Measurements from ENCODE around the gene CLDN11. TPM values are rescaled to one million over a fixed set of nuclear protein-coding genes. Genes with fewer than 3 reads are reported as not detected.

The CLDN11 gene
- total and polyA plus RNA-seq, 2 of the 8 experiments (the other 6 are each of a cell fraction or from before 2014, with no cell fraction given) = 4.8 to 12.5 TPM

- TF ChIP-seq CHD7 (IDR thresholded peaks at IDR 0.05; ENCODE audit: insufficient replicate concordance, low read length) = no peak
- no peak for TF ChIP-seq CTBP2 (IDR thresholded peaks at IDR 0.05; ENCODE audit: borderline replicate concordance, insufficient read depth, insufficient read length, low read length)
- no peak for TF ChIP-seq HDAC2 (IDR thresholded peaks at IDR 0.05; ENCODE audit: borderline replicate concordance in 1 of 2, low read depth in 2 of 2, low read length in 2 of 2)
- no peak for TF ChIP-seq USF2 (IDR thresholded peaks at IDR 0.05; ENCODE audit: low read length)
- TF ChIP-seq RAD21 (IDR thresholded peaks at IDR 0.05 in 1 of 2, conservative IDR thresholded peaks at IDR 0.05 in 1 of 2; ENCODE audit: low read depth in 2 of 2, low read length in 2 of 2) = no peak; a peak in 1 of 4 replicates
- no peak for TF ChIP-seq E2F6 (IDR thresholded peaks at IDR 0.05)
- TF ChIP-seq KDM5A (IDR thresholded peaks at IDR 0.05; ENCODE audit: low read length) = no peak
- TF ChIP-seq NRF1 (IDR thresholded peaks at IDR 0.05; ENCODE audit: low read depth, low read length) = no peak
- no peak for TF ChIP-seq TBP (IDR thresholded peaks at IDR 0.05; ENCODE audit: low read depth, low read length)
Measured at GRCh38 chr3:170431054-170431453, 12.4 kb downstream of the CLDN11 start (continued).

Measured in H1 (cell line).